KMS-11 (cell line): Measurements from ENCODE around the gene RBMS3.

Experiments
- H2AFZ ChIP-seq: fragments of 200-600 bp; sonication (generic); 2 replicates; pipeline ENCODE4 v1.6.1; 2016; ENCODE audit warnings: antibody characterized with exemption, mixed run types, low read depth
- H3K27ac ChIP-seq: fragments of 200-600 bp; sonication (generic); 2 replicates; pipeline ENCODE4 v1.6.1; 2016; ENCODE audit warnings: mild to moderate bottlenecking, mixed run types
- H3K27me3 ChIP-seq: fragments of 200-600 bp; sonication (generic); 2 replicates; pipeline ENCODE4 v1.6.1; 2017; ENCODE audit warnings: mild to moderate bottlenecking, low read depth, mixed run types, moderate library complexity; ENCODE audit not compliant: insufficient read depth
- H3K36me3 ChIP-seq: fragments of 200-600 bp; sonication (generic); 2 replicates; pipeline ENCODE4 v1.6.1; 2017; ENCODE audit warnings: mild to moderate bottlenecking, mixed run types; ENCODE audit not compliant: insufficient read depth
- H3K4me1 ChIP-seq: fragments of 200-600 bp; sonication (generic); 2 replicates; pipeline ENCODE4 v1.6.1; 2016; ENCODE audit warnings: mild to moderate bottlenecking, low read depth, mixed run types; ENCODE audit not compliant: poor library complexity, severe bottlenecking
- H3K4me2 ChIP-seq: fragments of 200-600 bp; sonication (generic); 2 replicates; pipeline ENCODE4 v1.7.0; 2016; ENCODE audit warnings: mild to moderate bottlenecking, mixed run types
- H3K4me3 ChIP-seq: fragments of 200-600 bp; sonication (generic); IDR thresholded peaks from 2 replicates; pipeline ENCODE4 v1.6.1; 2017; ENCODE audit warnings: low read depth, low read length, mixed read lengths; ENCODE audit not compliant: insufficient read depth
- H3K79me2 ChIP-seq: fragments of 200-600 bp; sonication (generic); 2 replicates; pipeline ENCODE4 v1.6.1; 2016; ENCODE audit warnings: low read depth, mixed run types; ENCODE audit not compliant: insufficient read depth
- H3K9ac ChIP-seq: fragments of 200-600 bp; sonication (generic); 2 replicates; pipeline ENCODE4 v1.6.1; 2016; ENCODE audit warnings: mild to moderate bottlenecking, mixed run types
- H4K20me1 ChIP-seq: fragments of 200-600 bp; sonication (generic); 2 replicates; pipeline ENCODE4 v1.6.1; 2016; ENCODE audit warnings: mild to moderate bottlenecking, mixed run types; ENCODE audit not compliant: insufficient read depth
- CTCF ChIP-seq: fragments of 200-600 bp; sonication (generic); conservative IDR thresholded peaks from 2 replicates; pipeline ENCODE4 v1.6.1; 2017; ENCODE audit warnings: low read depth, mild to moderate bottlenecking, antibody characterized with exemption, low read length, moderate library complexity, mixed read lengths

RBMS3 gene

GRCh38 chr3:29936766-29937165 lies 655.9 kb downstream of the RBMS3 start:
- peak overlapping the region; percentile 28; the same call in 1 of the 2 replicates for H3K27ac ChIP-seq
- H2AFZ ChIP-seq, result no peak overlapping the region
- H3K4me1 ChIP-seq, result peaks cover 23% of the 10 kb centered on the region
- H3K4me3 ChIP-seq, result no peak overlapping the region
- no peaks in the 10 kb centered on the region for H4K20me1 ChIP-seq
- H3K9ac ChIP-seq, result 0 out of 2 replicates have a peak overlapping the region, but pooled peaks have one; percentile 22
- no peaks in the 10 kb centered on the region for H3K79me2 ChIP-seq
- no peaks in the 10 kb centered on the region for H3K36me3 ChIP-seq
- TF ChIP-seq CTCF, result no peak
- no peaks in the 10 kb centered on the region for H3K27me3 ChIP-seq
- peak overlapping the region; percentile 38; the same call in 1 of the 2 replicates for H3K4me2 ChIP-seq

GRCh38 chr3:29937185-29937584 lies 656.3 kb downstream of the RBMS3 start:
- Histone ChIP-seq H3K4me3 (no peak overlapping the region), H3K27me3 (no peaks in the 10 kb centered on the region), H3K36me3 (no peaks in the 10 kb centered on the region), H3K4me1 (peaks cover 23% of the 10 kb centered on the region), H4K20me1 (no peaks in the 10 kb centered on the region), H2AFZ (no peak overlapping the region), H3K79me2 (no peaks in the 10 kb centered on the region), H3K27ac (peak overlapping the region; percentile 28; the same call in 1 of the 2 replicates), H3K4me2 (peak overlapping the region; percentile 38; the same call in 1 of the 2 replicates), H3K9ac (0 out of 2 replicates have a peak overlapping the region, but pooled peaks have one; percentile 22)
- TF ChIP-seq CTCF, result no peak

- no peak for TF ChIP-seq CTCF
- Histone ChIP-seq H3K4me2 (no peak overlapping the region), H3K27me3 (no peaks in the 10 kb centered on the region), H4K20me1 (no peaks in the 10 kb centered on the region), H2AFZ (no peak overlapping the region), H3K9ac (no peak overlapping the region), H3K79me2 (no peaks in the 10 kb centered on the region), H3K27ac (no peak overlapping the region), H3K4me3 (no peak overlapping the region), H3K4me1 (peaks cover 20% of the 10 kb centered on the region), H3K36me3 (no peaks in the 10 kb centered on the region)
Measured at GRCh38 chr3:29940759-29941323, 660.0 kb downstream of the RBMS3 start.

- H3K9ac ChIP-seq, result no peak overlapping the region
- no peak overlapping the region for H2AFZ ChIP-seq
- H3K4me3 ChIP-seq, result no peak overlapping the region
- no peak for TF ChIP-seq CTCF
- no peak overlapping the region for H3K27ac ChIP-seq
- no peaks in the 10 kb centered on the region for H4K20me1 ChIP-seq
- no peaks in the 10 kb centered on the region for H3K79me2 ChIP-seq
- no peak overlapping the region for H3K4me2 ChIP-seq
- no peaks in the 10 kb centered on the region for H3K36me3 ChIP-seq
- peaks cover 5% of the 10 kb centered on the region for H3K4me1 ChIP-seq
- no peaks in the 10 kb centered on the region for H3K27me3 ChIP-seq
Measured at GRCh38 chr3:29942297-29942696, 661.4 kb downstream of the RBMS3 start.
